Lower lobe of right lung (tissue), 2 donors: ENCODE measurements around the gene MACROD2. TPM values are rescaled to one million over a fixed set of nuclear protein-coding genes. Genes with fewer than 3 reads are reported as not detected.

Source experiments
- ATAC-seq, 2 donors: fragments of 200-7000 bp; cut with Tn5 transposase; one replicate each; pipeline ENCODE4 v1.9.1; 2020 to 2022; ENCODE audit warnings: mild to moderate bottlenecking in 2 of 2, moderate library complexity in 2 of 2
- DNase-seq: peaks from one replicate; pipeline ENCODE4 v3.0.0-alpha.2; 2020
- H3K27ac ChIP-seq: fragments of 200-600 bp; one replicate; pipeline ENCODE4 v1.8.0; 2022
- H3K27me3 ChIP-seq: fragments of 200-600 bp; one replicate; pipeline ENCODE4 v1.8.0; 2022; ENCODE audit warnings: low read depth
- H3K36me3 ChIP-seq: fragments of 200-600 bp; one replicate; pipeline ENCODE4 v1.8.0; 2022; ENCODE audit warnings: mild to moderate bottlenecking
- H3K4me1 ChIP-seq: fragments of 200-600 bp; one replicate; pipeline ENCODE4 v1.8.0; 2022
- H3K4me3 ChIP-seq: fragments of 200-600 bp; one replicate; pipeline ENCODE4 v1.8.0; 2022; ENCODE audit warnings: mild to moderate bottlenecking
- H3K9me3 ChIP-seq: fragments of 200-600 bp; one replicate; pipeline ENCODE4 v1.8.0; 2022
- intact Hi-C: fragments of 100-400 bp; cut with DNase I; formaldehyde crosslinking; loops from one replicate; pipeline ENCODE4 v1.11.0; 2022
- total RNA-seq: library from RNA; stranded (reverse); fragmentation: NEBNext Ultra II Directional; extraction: Animal tissue kit (Norgen Biotek cat#: 25700); gene quantifications from one replicate; pipeline ENCODE4 v1.2.1, GENCODE V29; 2021
- TF ChIP-seq, protein P1 (sequence below): fragments of 200-600 bp; IDR thresholded peaks from one replicate; pipeline ENCODE4 v1.8.0; 2022; ENCODE audit warnings: antibody characterized with exemption, mild to moderate bottlenecking
- donor health status: DM: no; HTN: yes; CAD: no; lungs with severe emphysema.

MACROD2 gene
- total RNA-seq, 1 donor from 2014 or later: 73.0 TPM

DNA sequence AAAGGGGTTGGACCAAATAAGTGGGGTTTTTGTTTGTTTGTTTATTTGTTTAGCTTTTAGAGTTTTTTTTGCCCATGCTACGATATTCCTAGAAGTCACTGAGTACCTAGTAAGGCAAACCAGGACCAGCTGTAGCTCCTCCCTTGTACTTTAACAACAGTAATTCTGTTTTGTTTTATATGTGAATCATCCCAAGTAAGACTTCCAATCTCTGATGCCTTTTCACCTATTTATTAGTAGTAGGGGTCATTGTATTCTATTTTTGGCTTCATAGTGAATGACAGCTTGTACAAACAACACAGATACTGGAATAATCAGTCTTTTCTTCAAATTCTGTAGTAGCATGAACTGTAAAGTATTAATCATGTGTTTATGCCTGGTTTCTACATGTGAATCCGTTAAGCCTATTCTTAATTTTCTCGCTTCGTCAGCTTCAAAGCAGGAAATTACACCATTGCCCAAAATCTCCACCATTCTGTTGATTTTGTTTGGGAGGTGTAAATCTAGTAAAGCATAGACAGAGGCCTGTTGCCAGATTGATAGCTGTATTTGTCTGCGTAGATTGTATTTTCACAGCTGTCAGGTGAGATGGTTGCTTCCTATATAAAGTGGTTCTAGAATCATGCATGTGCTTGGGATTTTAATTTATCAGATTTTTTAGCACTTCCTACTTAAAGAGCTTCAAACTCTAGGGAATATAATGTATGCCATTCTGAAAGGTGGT, 493.6 kb downstream of the MACROD2 start:
- Histone ChIP-seq H3K4me3 (no peak overlapping the region), H3K9me3 (no peaks in the 10 kb centered on the region), H3K27ac (no peak overlapping the region), H3K4me1 (no peaks in the 10 kb centered on the region), H3K27me3 (no peaks in the 10 kb centered on the region), H3K36me3 (no peaks in the 10 kb centered on the region)
- ATAC-seq (no peak), DNase-seq (no peak)
- intact Hi-C loops: no loop called here
- TF ChIP-seq, protein P1, sequence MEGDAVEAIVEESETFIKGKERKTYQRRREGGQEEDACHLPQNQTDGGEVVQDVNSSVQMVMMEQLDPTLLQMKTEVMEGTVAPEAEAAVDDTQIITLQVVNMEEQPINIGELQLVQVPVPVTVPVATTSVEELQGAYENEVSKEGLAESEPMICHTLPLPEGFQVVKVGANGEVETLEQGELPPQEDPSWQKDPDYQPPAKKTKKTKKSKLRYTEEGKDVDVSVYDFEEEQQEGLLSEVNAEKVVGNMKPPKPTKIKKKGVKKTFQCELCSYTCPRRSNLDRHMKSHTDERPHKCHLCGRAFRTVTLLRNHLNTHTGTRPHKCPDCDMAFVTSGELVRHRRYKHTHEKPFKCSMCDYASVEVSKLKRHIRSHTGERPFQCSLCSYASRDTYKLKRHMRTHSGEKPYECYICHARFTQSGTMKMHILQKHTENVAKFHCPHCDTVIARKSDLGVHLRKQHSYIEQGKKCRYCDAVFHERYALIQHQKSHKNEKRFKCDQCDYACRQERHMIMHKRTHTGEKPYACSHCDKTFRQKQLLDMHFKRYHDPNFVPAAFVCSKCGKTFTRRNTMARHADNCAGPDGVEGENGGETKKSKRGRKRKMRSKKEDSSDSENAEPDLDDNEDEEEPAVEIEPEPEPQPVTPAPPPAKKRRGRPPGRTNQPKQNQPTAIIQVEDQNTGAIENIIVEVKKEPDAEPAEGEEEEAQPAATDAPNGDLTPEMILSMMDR: no peak

GRCh38 chr20:14489544-14489943, 494.2 kb downstream of the MACROD2 start:
- no peak overlapping the region for H3K27ac ChIP-seq
- TF ChIP-seq, protein P1: no peak

DNA sequence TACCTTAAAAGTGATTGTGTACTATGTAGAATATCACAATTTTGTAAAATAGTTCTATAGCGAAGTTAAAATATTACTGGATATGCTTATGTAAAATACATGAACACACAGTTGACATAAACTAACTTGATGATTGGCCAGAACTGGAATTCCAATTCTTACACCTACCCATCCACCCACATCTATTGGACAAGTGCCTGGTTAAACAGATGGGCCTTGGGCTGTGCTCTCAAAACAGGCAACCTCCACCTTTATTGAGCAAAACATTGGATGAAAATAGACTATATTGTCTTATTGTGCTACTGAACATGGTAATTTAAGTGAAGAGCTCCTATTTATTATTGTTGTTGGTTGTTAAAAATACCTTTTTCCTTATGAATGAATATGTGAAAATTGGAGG, 496.1 kb downstream of the MACROD2 start:
- H3K4me3 ChIP-seq: no peak overlapping the region
- no peak for DNase-seq
- H3K4me1 ChIP-seq: no peaks in the 10 kb centered on the region
- ATAC-seq: no peak
- H3K27me3 ChIP-seq: no peaks in the 10 kb centered on the region
- no peak overlapping the region for H3K27ac ChIP-seq
- no peaks in the 10 kb centered on the region for H3K9me3 ChIP-seq
- TF ChIP-seq, protein P1: no peak
- intact Hi-C loops: no loop called here
- H3K36me3 ChIP-seq: no peaks in the 10 kb centered on the region

More at GRCh38 chr20:14489544-14489943, 494.2 kb downstream of the MACROD2 start:
- intact Hi-C loops: no loop called here
- Histone ChIP-seq H3K9me3 (no peaks in the 10 kb centered on the region), H3K4me1 (no peaks in the 10 kb centered on the region), H3K27me3 (no peaks in the 10 kb centered on the region), H3K36me3 (no peaks in the 10 kb centered on the region), H3K4me3 (no peak overlapping the region)
- ATAC-seq (no peak), DNase-seq (no peak)

GRCh38 chr20:14493408-14493807, 498.1 kb downstream of the MACROD2 start:
- intact Hi-C loops: no loop called here
- H3K4me3 ChIP-seq: no peak overlapping the region
- H3K27me3 ChIP-seq: no peaks in the 10 kb centered on the region
- TF ChIP-seq, protein P1: no peak
- ATAC-seq (no peak), DNase-seq (no peak)
- no peaks in the 10 kb centered on the region for H3K36me3 ChIP-seq
- H3K27ac ChIP-seq: no peak overlapping the region
- no peaks in the 10 kb centered on the region for H3K9me3 ChIP-seq
- H3K4me1 ChIP-seq: no peaks in the 10 kb centered on the region

GRCh38 chr20:14494355-14494754, 499.0 kb downstream of the MACROD2 start:
- intact Hi-C loops: no loop called here
- no peaks in the 10 kb centered on the region for H3K4me1 ChIP-seq
- H3K27me3 ChIP-seq: no peaks in the 10 kb centered on the region
- no peak for DNase-seq
- H3K9me3 ChIP-seq: no peaks in the 10 kb centered on the region
- H3K36me3 ChIP-seq: no peaks in the 10 kb centered on the region
- TF ChIP-seq, protein P1: no peak
- ATAC-seq: no peak
- H3K27ac ChIP-seq: no peak overlapping the region
- no peak overlapping the region for H3K4me3 ChIP-seq
